HG03439 (cell line): ENCODE measurements around the gene DIP2C.

Experiments
- ATAC-seq: cut with Tn5 transposase; IDR thresholded peaks from one replicate; pipeline ENCODE4 v1.9.1; 2021; ENCODE audit warnings: mild to moderate bottlenecking, moderate library complexity; ENCODE audit not compliant: unreplicated experiment

Gene DIP2C

DNA sequence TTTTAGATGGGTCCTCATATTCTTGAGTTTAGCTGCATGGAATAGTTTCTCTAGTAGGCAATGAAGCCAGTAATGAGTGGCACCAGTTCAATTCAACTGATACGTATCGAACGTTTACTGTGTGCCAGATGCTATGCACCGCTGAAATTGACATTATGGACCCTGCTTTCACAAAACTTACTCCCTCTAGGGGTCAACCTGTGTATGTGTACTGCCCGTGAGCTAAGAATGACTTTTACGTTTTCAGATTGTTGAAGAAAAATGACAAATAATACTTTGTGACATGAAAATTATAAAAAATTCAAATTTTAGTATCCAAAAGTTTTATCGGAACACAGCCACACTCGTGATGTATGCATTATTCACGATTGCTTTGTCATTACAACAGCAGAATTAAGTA lies 458.7 kb downstream of the DIP2C start:
- ATAC-seq, result no peak

DNA sequence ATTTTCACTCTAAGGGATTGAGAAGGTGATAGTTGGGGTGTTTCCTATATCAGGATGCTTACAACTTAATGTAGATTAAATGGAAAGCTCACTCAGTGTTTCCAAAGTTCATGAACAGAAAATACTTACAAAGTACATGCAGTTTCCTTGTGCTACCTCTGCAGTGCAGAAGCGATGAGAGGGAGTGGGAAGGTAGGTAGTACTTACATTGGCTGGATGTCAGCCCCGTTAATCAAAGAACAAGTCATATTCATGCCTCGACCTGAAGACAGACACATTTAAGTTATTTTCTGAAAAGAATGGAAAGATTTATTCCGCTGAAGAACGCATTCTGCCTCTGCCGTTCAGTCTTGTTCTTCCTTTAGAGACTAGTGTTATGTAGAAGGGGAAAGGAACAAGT lies 461.1 kb downstream of the DIP2C start:
- ATAC-seq, result no peak

GRCh38 chr10:227014-227413 lies 462.5 kb downstream of the DIP2C start:
- no peak for ATAC-seq

DNA sequence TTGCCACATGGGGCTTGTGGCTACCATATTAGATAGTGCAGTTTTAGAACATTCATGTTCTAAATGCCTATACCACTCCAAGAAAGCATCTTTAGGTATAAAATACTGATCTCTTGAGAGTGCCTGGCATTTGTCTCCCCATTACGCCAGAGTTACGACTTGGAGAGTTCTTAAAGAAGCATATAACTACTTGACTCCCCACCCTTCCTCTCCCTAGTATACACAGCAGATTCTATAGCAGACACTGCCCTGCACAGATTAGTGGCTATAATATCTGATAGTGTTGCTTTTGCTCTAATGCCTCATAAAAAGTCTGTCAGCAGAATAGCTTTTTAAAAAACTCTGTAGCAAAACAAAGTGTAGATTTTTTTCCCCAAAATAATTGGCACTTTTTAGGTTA lies 463.4 kb downstream of the DIP2C start:
- ATAC-seq, result no peak

- no peak for ATAC-seq
Measured at GRCh38 chr10:224571-224970, 464.9 kb downstream of the DIP2C start.
